Progenitor cell of endocrine pancreas (in vitro differentiated cells): ENCODE measurements around the gene SLC38A10. TPM values are rescaled to one million over a fixed set of nuclear protein-coding genes. Genes with fewer than 3 reads are reported as not detected.

ENCODE experiments used
- DNase-seq: peaks from one replicate; pipeline ENCODE4 v3.0.0; 2021; ENCODE audit warnings: low spot score; ENCODE audit not compliant: unreplicated experiment
- H3K27ac Mint-ChIP-seq: 2 replicates; pipeline ENCODE4 v1.8.0; 2021; ENCODE audit warnings: mild to moderate bottlenecking, moderate library complexity, mixed read lengths
- H3K27me3 Mint-ChIP-seq: 2 replicates; pipeline ENCODE4 v1.8.0; 2021; ENCODE audit warnings: mixed read lengths
- H3K36me3 Mint-ChIP-seq: 2 replicates; pipeline ENCODE4 v1.8.0; 2022; ENCODE audit warnings: mixed read lengths; ENCODE audit not compliant: insufficient read depth
- H3K4me1 Mint-ChIP-seq: 2 replicates; pipeline ENCODE4 v1.8.0; 2021; ENCODE audit warnings: low read depth, mixed read lengths
- H3K4me3 Mint-ChIP-seq: 2 replicates; pipeline ENCODE4 v1.8.0; 2021; ENCODE audit warnings: low read depth, mild to moderate bottlenecking, moderate library complexity, mixed read lengths
- H3K9me3 Mint-ChIP-seq: 2 replicates; pipeline ENCODE4 v1.8.0; 2021; ENCODE audit warnings: low read depth, mixed read lengths
- CTCF ChIP-seq: fragments of 200-600 bp; sonication (generic); IDR thresholded peaks from one replicate; pipeline ENCODE4 v1.5.0; 2021; ENCODE audit warnings: antibody characterized with exemption, mild to moderate bottlenecking; ENCODE audit not compliant: unreplicated experiment
- total RNA-seq: library from RNA; stranded (reverse); gene quantifications from 2 replicates; pipeline ENCODE4 v1.2.1, GENCODE V29; 2021

The SLC38A10 gene
- total RNA-seq, 1 donor from 2014 or later: 130 TPM

GRCh38 chr17:81249223-81250040, 45.7 kb downstream of the SLC38A10 start:
- DNase-seq: no peak
- no peaks in the 10 kb centered on the region for H3K9me3 Mint-ChIP-seq
- H3K4me3 Mint-ChIP-seq: no peak overlapping the region
- no peaks in the 10 kb centered on the region for H3K4me1 Mint-ChIP-seq
- no peak for TF ChIP-seq CTCF
- no peak overlapping the region for H3K27ac Mint-ChIP-seq
- H3K36me3 Mint-ChIP-seq: peaks cover 9% of the 10 kb centered on the region
- H3K27me3 Mint-ChIP-seq: no peaks in the 10 kb centered on the region

- no peak for TF ChIP-seq CTCF
- DNase-seq: no peak
- Mint-ChIP-seq H3K36me3 (peaks cover 9% of the 10 kb centered on the region), H3K4me3 (no peak overlapping the region), H3K27me3 (no peaks in the 10 kb centered on the region), H3K4me1 (no peaks in the 10 kb centered on the region), H3K27ac (no peak overlapping the region), H3K9me3 (no peaks in the 10 kb centered on the region)
These were observed 46.5 kb downstream of the SLC38A10 start for GRCh38 chr17:81248649-81249048.

- Mint-ChIP-seq H3K9me3 (no peaks in the 10 kb centered on the region), H3K27ac (no peak overlapping the region), H3K36me3 (peaks cover 4% of the 10 kb centered on the region), H3K27me3 (no peaks in the 10 kb centered on the region), H3K4me3 (no peak overlapping the region), H3K4me1 (no peaks in the 10 kb centered on the region)
- no peak for DNase-seq
- no peak for TF ChIP-seq CTCF
These were observed 47.6 kb downstream of the SLC38A10 start for GRCh38 chr17:81247339-81247990.

- no peak overlapping the region for H3K4me3 Mint-ChIP-seq
- DNase-seq: no peak
- TF ChIP-seq CTCF: no peak
- no peak overlapping the region for H3K27ac Mint-ChIP-seq
- H3K9me3 Mint-ChIP-seq: no peaks in the 10 kb centered on the region
- H3K36me3 Mint-ChIP-seq: peaks cover 2% of the 10 kb centered on the region
- no peaks in the 10 kb centered on the region for H3K4me1 Mint-ChIP-seq
- H3K27me3 Mint-ChIP-seq: no peaks in the 10 kb centered on the region
These were observed 48.3 kb downstream of the SLC38A10 start for GRCh38 chr17:81246679-81247338.

- Mint-ChIP-seq H3K27ac (no peak overlapping the region), H3K36me3 (peaks cover 2% of the 10 kb centered on the region), H3K4me3 (no peak overlapping the region), H3K27me3 (no peaks in the 10 kb centered on the region), H3K4me1 (no peaks in the 10 kb centered on the region), H3K9me3 (no peaks in the 10 kb centered on the region)
- TF ChIP-seq CTCF: no peak
- DNase-seq: no peak
These were observed 48.8 kb downstream of the SLC38A10 start for GRCh38 chr17:81246343-81246670.
